ENCODE measurements around the gene MCU. TPM values are rescaled to one million over a fixed set of nuclear protein-coding genes. Genes with fewer than 3 reads are reported as not detected.

Gene MCU
- total and polyA plus RNA-seq, 2 of the 8 experiments (the other 6 are each of a cell fraction or from before 2014, with no cell fraction given), result 51.6 to 62.2 TPM

DNA sequence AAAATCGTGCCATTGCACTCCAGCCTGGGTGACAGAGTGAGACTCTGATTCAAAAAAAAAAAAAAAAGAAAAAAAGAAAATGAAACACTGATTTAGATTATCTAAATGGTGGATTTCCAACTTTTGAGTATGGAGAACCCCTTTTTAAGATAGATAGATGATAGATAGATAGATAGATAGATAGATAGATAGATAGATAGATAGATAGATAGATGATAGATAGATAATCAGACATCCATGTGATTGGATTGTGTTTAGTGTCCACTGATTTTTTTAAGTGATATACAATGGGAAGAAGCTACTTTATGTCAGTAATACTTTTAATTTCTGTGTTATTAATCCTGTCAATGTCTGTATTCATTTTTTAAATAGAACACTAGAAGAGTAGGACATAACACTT is 207.6 kb downstream of the MCU start:
- Histone ChIP-seq H3K4me2 (ENCODE audit: insufficient read depth in 1 of 2, low read depth in 2 of 2, low read length in 2 of 2) (no peak overlapping the region), H4K91ac (replicated peaks; ENCODE audit: insufficient read length, low read length) (no peak overlapping the region), H3K9ac (replicated peaks in 1 of 4; ENCODE audit: extremely low read depth in 1 of 4, low read depth in 3 of 4, low read length in 3 of 4) (no peak overlapping the region), H3K14ac (ENCODE audit: insufficient read length) (no peak overlapping the region), H3K23me2 (ENCODE audit: low read depth, low read length) (no peaks in the 10 kb centered on the region), H3K79me1 (ENCODE audit: low read depth, low read length) (no peaks in the 10 kb centered on the region), H2AK5ac (ENCODE audit: low read depth, low read length) (no peak overlapping the region), H2BK5ac (ENCODE audit: low read depth, low read length) (no peak overlapping the region), H3K4ac (replicated peaks; ENCODE audit: insufficient read length, low read depth, low read length) (no peak overlapping the region), H2BK120ac (replicated peaks; ENCODE audit: low read depth, low read length) (no peak overlapping the region), H2BK15ac (ENCODE audit: low read length) (no peak overlapping the region), H3K79me2 (ENCODE audit: control insufficient read depth in 1 of 2, insufficient read depth in 2 of 2, low read length in 2 of 2) (no peaks in the 10 kb centered on the region), H2BK12ac (ENCODE audit: low read depth, low read length) (no peak overlapping the region), H4K8ac (ENCODE audit: extremely low read depth, insufficient read depth, low read length) (no peak overlapping the region), H2AFZ (ENCODE audit: low read length) (no peak overlapping the region), H4K20me1 (replicated peaks in 1 of 2; ENCODE audit: control insufficient read depth in 1 of 2, insufficient read depth in 2 of 2, low read length in 2 of 2) (no peaks in the 10 kb centered on the region), H3K56ac (replicated peaks; ENCODE audit: insufficient read length, low read depth, low read length) (no peak overlapping the region), H3K4me1 (replicated peaks in 1 of 4; ENCODE audit: control insufficient read depth in 3 of 4, insufficient read depth in 4 of 4, low read length in 3 of 4) (peaks cover 0 to 3% (median 0%) of the 10 kb centered on the region in 4 experiments; a peak in 2 of 7 replicates), H3K27ac (ENCODE audit: low read depth, low read length) (no peak overlapping the region), H2BK20ac (ENCODE audit: low read length) (no peak overlapping the region), H4K5ac (ENCODE audit: insufficient read length, low read depth, low read length) (no peak overlapping the region), H3K23ac (ENCODE audit: insufficient read length) (no peak overlapping the region), H3K36me3 (ENCODE audit: control insufficient read depth in 2 of 4, insufficient read depth in 4 of 4, low read length in 3 of 4) (no peaks in the 10 kb centered on the region), H3K4me3 (ENCODE audit: extremely low read depth in 1 of 4, insufficient read depth in 2 of 4, low read depth in 3 of 4, low read length in 4 of 4) (no peak overlapping the region), H3K9me3 (ENCODE audit: insufficient read depth in 2 of 2, low read depth in 1 of 2, low read length in 1 of 2) (peaks cover 2 to 7% of the 10 kb centered on the region in 2 experiments; a peak in 1 of 4 replicates), H3K18ac (ENCODE audit: extremely low read depth, low read length) (no peak overlapping the region), H3K27me3 (replicated peaks in 1 of 4; ENCODE audit: control insufficient read depth in 3 of 4, extremely low read depth in 1 of 4, insufficient read depth in 3 of 4, low read length in 3 of 4) (no peaks in the 10 kb centered on the region)
- ChIA-PET POLR2A (ENCODE audit: partially characterized antibody) (interaction anchor here (0.8 kb wide), 1 partner anchor 9 kb away, joined by 5 read pairs; no protein-coding TSS in a partner anchor), CTCF (ENCODE audit: partially characterized antibody) (interaction anchor here (0.6 kb wide), 1 partner anchor 130 kb away, joined by 3 read pairs; no protein-coding TSS in a partner anchor)
- WGBS, 2 experiments (ENCODE audit: extremely low coverage in 1 of 2, insufficient coverage in 1 of 2, insufficient read length in 1 of 2, insufficient replicate concordance in 2 of 2, low coverage in 1 of 2, low lambda C conversion rate in 2 of 2, missing lambda C conversion rate in 1 of 2), result 100% methylated on average over 1 of the region's 1 CpG; no CpG with 5 or more reads in 1 of the 2 experiments
- FAIRE-seq, result peak; percentile 7
- no peak for DNase-seq (ENCODE audit: low read depth in 1 of 2, low spot score in 2 of 2)
- TF ChIP-seq SIX5 (IDR thresholded peaks at IDR 0.05; ENCODE audit: low read depth, low read length), result no peak
- TF ChIP-seq HDAC2 (IDR thresholded peaks at IDR 0.05; ENCODE audit: borderline replicate concordance in 1 of 2, low read depth in 2 of 2, low read length in 2 of 2), result no peak
- TF ChIP-seq YY1 (IDR thresholded peaks at IDR 0.05; ENCODE audit: low read depth, low read length), result no peak
- no peak for TF ChIP-seq ATF3 (IDR thresholded peaks at IDR 0.05; ENCODE audit: insufficient read depth, low read depth, low read length)
- TF ChIP-seq RBBP5 (IDR thresholded peaks at IDR 0.05; ENCODE audit: borderline replicate concordance, low read depth, low read length), result no peak
- no peak for TF ChIP-seq TAF1 (IDR thresholded peaks at IDR 0.05; ENCODE audit: low read depth, low read length)
- no peak for TF ChIP-seq E2F6 (IDR thresholded peaks at IDR 0.05)
